HepG2 (cell line): Measurements from ENCODE around the gene SLC24A4.

Experiments used
- CBFB ChIP-seq: sonication (generic); formaldehyde crosslinking; IDR thresholded peaks from 2 replicates; pipeline ENCODE4 v1.4.0; 2020; ENCODE audit warnings: missing genetic modification reagents
- CC2D1A ChIP-seq: sonication (generic); formaldehyde crosslinking; IDR thresholded peaks from 2 replicates; pipeline ENCODE4 v1.8.1; 2023; ENCODE audit warnings: mild to moderate bottlenecking, missing genetic modification reagents
- FOSL1 ChIP-seq: sonication (generic); formaldehyde crosslinking; IDR thresholded peaks from 2 replicates; pipeline ENCODE4 v1.9.0; 2021; ENCODE audit warnings: missing genetic modification reagents, borderline replicate concordance
- FOXJ3 ChIP-seq: sonication (generic); formaldehyde crosslinking; IDR thresholded peaks from 2 replicates; pipeline ENCODE4 v1.4.0; 2020; ENCODE audit warnings: missing genetic modification reagents, mild to moderate bottlenecking, borderline replicate concordance
- KLF6 ChIP-seq: IDR thresholded peaks from 2 replicates; pipeline ENCODE4 v1.8.0; 2016; ENCODE audit warnings: missing biosample characterization, missing genetic modification reagents
- SMC3 ChIP-seq: IDR thresholded peaks from 2 replicates; pipeline ENCODE4 v1.6.1; 2011; ENCODE audit warnings: low read length, improper control_type of control experiment
- YY1 ChIP-seq: IDR thresholded peaks from 2 replicates; pipeline ENCODE4 v1.6.1; 2011; ENCODE audit warnings: low read length, low read depth, moderate library complexity, mild to moderate bottlenecking; ENCODE audit not compliant: insufficient read depth, insufficient replicate concordance
- ZNF775 ChIP-seq: sonication (generic); formaldehyde crosslinking; IDR thresholded peaks from 2 replicates; pipeline ENCODE4 v1.4.0; 2020; ENCODE audit warnings: missing genetic modification reagents, mild to moderate bottlenecking, moderate library complexity, borderline replicate concordance

DNA sequence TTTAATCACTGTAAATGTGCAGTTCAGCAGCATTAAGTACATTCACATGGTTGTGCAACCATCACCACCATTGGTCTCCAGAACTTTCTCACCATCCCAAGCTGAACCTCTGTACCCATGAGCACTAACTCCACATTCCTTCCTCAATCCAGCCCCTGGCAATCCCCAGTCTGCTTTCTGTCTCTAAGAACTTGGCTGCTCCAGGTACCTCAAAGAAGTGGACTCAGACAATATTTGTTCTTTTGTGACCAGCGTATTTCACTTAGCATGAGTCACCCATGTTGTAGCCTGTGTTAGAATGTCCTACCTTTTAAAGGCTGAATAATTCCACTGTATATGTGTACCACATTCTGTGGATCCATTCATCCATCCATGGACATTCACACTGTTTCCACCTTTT is 64.6 kb downstream of the SLC24A4 start:
- TF ChIP-seq ZNF775 (CRISPR knock-in tag) (no peak), KLF6 (CRISPR knock-in tag) (no peak), FOXJ3 (CRISPR knock-in tag) (no peak), FOSL1 (CRISPR knock-in tag) (no peak), YY1 (no peak), CC2D1A (CRISPR knock-in tag) (no peak), CBFB (CRISPR knock-in tag) (no peak), SMC3 (no peak)
